ENCODE results near the gene SCN5A.
A peak's percentile ranks its signal among the peaks of the same experiment; 100 is the strongest.

The SCN5A gene

GRCh38 chr3:38649500-38650247 is at the start of gene SCN5A:
Gene SCN5A (minus strand): TSS chr3:38649687. CDS start chr3:38633307, 16,380 bp downstream.
- DNase-seq (ENCODE audit: low read depth in 1 of 2, low spot score in 1 of 2) = peak in 1 of 2 donors; percentile 37

GRCh38 chr3:38698760-38699159 is 49.3 kb upstream of the SCN5A start:
- DNase-seq (ENCODE audit: low read depth in 1 of 2, low spot score in 1 of 2) = no peak

DNA sequence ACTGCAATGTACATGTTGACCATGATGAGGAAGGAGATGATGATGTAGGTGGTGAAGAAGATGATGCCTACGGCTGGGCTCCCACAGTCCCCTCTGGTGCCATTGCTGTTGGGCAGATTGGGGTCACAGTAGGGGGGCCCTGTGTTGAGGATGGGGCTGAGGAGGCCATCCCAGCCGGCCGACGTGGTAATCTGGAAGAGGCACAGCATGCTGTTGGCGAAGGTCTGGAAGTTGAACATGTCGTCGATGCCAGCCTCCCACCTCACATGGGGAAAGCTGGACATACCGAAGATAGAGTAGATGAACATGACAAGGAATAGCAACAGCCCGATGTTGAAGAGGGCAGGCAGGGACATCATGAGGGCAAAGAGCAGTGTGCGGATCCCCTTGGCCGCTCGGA is 48.6 kb upstream of the SCN5A start:
- DNase-seq (ENCODE audit: low read depth in 1 of 2, low spot score in 1 of 2) = no peak

DNA sequence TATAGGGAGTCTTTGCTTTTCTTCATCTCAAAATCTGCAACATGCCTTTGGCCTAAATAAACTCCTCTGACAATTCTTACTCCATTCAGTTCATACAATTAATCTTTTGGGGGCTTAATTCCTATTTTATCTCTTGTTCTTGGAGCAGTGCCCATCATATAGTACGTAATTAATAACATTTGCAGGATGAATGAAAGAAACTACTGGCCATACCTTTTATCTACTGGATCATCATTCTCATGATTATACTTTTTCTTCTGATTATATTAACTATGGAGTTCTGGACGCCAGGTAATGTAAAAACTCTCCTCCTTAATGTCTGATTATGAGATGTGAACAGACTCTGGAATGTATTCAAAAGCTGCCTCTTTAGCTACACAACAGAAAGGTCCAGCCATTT is 46.5 kb upstream of the SCN5A start:
- no peak for DNase-seq (ENCODE audit: low read depth in 1 of 2, low spot score in 1 of 2)

DNA sequence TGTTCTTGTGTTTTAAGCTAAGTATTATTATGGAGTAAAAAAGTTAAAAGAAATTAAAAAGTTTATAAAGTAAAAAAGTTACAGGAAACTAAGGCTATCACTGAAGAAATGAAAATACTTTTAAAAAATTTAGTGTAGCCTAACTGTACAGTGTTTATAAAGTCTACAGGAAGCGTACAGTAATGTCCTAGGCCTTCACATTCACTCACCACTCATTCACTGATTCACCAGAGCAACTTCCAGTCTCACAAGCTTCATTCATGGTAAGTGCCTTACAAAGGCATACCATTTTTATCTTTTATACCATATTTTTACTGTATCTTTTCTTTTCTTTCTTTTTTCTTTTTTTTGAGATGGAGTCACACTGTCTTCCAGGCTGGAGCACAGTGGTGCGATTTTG is 40.7 kb upstream of the SCN5A start:
- no peak for DNase-seq (ENCODE audit: low read depth in 1 of 2, low spot score in 1 of 2)

DNA sequence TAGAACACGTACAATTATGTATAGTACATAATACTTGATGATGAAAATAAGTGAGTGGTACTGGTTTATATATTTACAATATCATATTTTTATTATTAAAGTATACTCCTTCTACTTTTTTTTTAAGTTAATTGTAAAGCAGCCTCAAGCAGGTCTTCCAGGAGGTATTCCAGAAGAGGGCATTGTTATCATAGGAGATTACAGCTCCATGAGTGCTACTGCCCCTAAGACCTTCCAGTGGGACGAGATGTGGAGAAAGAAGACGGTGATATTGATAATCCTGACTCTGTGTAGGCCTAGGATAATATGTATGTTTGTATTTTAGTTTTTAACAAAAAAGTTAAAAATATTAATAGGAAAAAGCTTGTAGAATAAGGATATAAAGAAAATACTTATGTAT is 40.3 kb upstream of the SCN5A start:
- DNase-seq (ENCODE audit: low read depth in 1 of 2, low spot score in 1 of 2) = no peak

DNA sequence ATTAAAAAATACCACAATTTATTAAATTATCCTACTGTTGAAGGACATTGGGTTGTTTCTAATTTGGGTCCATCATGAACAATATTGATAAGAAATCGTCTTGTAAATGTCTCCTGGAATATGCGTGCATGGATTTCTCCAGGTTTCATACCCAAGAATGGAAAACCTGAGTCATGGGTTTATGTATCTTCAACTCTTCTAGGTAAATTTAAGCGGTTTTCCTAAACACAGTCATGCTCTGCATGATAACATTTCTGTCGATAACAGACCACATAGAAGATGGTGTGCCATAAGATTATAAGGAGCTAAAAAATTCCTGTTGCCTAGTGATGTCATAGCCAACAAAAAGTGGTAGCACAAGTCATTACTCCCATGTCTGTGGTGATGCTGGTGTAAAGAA is 39.9 kb upstream of the SCN5A start:
- no peak for DNase-seq (ENCODE audit: low read depth in 1 of 2, low spot score in 1 of 2)

DNA sequence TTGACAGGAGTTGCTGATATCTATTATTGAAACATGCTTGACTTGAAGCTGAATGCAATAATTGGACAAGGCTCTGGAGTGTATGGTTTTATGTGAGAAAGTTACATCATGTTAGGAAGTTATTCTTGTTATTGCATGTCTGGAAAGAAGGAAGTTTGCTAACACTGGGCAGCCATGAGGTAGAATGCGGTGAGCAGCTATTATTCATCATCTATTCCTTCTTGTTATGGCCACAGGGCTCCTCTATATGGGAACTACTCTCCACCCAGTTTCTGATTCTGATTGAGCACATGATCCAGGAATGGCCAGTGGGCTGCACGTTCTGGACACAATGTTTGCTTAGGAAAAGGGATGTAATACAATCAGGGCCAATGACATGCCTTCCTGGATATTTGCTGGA is 37.8 kb upstream of the SCN5A start:
- DNase-seq (ENCODE audit: low read depth in 1 of 2, low spot score in 1 of 2) = no peak

- no peak for DNase-seq (ENCODE audit: low read depth in 1 of 2, low spot score in 1 of 2)
Measured at GRCh38 chr3:38684546-38684945, 35.1 kb upstream of the SCN5A start.

DNA sequence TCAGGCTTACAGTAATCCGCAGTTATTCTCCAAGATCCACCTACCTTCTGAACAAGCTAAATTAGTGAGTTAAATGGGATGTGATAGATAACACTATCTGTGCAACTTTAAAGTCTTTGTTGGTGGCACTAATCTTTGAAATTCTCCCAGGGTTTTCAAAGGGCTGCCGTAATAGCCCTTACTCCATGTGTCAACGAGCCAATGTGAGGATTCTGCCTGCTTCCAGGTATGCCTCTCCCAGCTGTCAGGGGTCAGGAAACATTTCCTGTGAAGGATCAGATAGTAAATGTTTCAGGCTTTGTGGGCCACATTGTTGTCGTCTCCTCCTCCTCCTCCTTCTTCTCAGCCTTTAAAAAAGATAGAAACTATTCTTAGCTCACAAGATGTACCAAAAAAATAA is 20.2 kb upstream of the SCN5A start:
- DNase-seq (ENCODE audit: low read depth in 1 of 2, low spot score in 1 of 2) = no peak

DNA sequence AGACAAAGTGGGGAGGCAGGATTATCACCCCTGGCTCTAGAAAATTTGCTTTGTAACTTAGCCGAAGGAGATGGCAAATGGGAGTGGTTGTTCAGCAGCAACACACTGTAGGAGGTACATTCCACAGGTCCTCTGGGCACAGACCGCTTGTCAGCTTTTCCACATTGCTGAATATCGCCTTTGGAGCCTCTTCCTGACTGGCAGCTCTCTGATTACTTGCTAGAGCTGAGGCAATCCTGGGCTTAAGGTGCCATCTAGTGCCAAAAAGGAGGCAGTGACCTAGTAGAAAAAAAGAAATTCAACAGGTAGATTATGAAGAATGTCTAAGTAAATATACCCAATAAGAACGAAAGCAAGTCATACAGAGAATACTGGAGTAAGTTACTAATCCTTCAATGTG is 13.1 kb upstream of the SCN5A start:
- no peak for DNase-seq (ENCODE audit: low read depth in 1 of 2, low spot score in 1 of 2)

DNA sequence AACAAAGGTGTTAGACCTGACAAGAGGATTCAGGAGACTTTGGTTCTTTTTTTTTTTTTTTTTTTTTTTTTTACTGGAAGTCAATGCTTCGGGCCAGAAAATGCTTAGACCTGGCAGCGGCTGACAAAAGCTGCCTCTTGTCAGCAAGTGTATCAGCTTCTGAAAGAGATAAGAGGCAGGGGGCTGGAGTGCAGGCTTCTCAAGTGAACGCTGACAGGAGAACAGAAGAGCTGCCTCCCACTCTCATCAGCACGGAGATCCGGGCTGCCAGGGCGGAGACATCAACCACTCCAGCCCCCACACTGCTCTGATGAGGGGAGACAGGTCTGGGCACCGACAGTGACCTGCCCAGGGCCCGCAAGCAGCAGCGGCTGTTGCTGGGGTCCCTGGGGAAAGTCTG is 9.4 kb upstream of the SCN5A start:
- no peak for DNase-seq (ENCODE audit: low read depth in 1 of 2, low spot score in 1 of 2)

DNA sequence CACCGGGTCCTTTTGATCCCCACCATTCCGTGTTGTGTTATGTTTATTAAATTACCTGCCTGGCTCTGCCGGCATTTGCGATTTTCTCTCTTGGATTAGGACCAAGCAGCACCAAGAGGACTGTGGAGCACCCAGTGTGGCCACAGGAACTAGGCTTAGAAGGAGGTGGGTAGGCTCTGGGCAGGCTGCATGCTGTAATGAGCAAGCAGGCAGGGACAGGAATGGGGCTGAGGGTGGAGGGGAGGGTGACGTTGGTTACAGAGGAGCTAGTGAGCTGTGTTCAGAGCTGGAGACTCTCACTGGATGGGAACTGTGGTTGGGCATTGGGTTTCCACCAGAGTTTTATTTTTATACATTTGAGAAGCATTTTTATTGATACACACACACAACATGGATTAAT is 7.9 kb upstream of the SCN5A start:
- DNase-seq (ENCODE audit: low read depth in 1 of 2, low spot score in 1 of 2) = no peak

- no peak for DNase-seq (ENCODE audit: low read depth in 1 of 2, low spot score in 1 of 2)
Measured at GRCh38 chr3:38655708-38656300, 6.3 kb upstream of the SCN5A start.

DNA sequence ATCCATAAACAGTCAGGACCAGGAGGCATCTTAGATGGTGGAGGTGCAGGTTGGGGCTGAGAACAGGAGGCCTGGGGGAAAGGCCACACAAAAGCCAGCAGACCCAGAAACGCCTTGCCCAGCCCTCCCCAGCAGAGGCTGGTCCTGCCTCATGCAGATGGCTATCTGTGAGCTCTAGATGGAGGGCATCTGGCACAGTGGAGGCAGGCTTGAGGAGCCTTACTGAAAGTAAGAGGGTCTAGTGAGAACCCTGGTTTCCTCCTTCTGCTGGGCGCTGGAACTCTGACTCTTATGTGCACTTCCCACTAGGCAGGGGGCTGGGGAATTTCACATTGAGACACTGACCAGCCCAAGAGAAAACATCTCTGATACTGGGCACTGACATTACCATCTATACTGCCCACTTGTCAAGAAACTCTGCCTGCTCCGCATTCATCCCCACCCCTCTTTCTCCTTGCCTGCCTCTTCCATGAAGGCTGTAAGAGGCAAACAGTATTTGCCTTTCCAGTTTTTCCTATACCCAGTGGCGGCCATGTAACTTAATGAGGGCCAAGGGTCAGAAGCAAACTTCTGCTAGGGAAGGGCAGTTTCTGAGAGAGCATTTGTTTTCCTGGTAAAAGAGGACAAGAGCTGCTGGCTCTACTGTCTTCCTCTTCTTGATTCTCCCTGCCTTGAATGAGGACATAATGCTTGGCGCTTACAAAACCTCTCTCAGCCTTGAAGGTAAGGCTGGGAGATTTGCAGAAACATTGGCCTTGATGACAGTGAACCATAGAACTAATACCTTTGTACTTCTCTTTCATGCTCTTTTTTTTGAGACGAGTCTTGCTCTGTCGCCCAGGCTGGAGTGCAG is 4.4 kb upstream of the SCN5A start:
- DNase-seq (ENCODE audit: low read depth in 1 of 2, low spot score in 1 of 2) = no peak

GRCh38 chr3:38652934-38653333 is 3.4 kb upstream of the SCN5A start:
- DNase-seq (ENCODE audit: low read depth in 1 of 2, low spot score in 1 of 2) = no peak

- peak; percentile 39 to 47 for DNase-seq (ENCODE audit: low read depth in 1 of 2, low spot score in 1 of 2)
Measured at GRCh38 chr3:38651153-38651789, 1.8 kb upstream of the SCN5A start.

GRCh38 chr3:38650248-38650951 is 913 bp upstream of the SCN5A start:
- no peak for DNase-seq (ENCODE audit: low read depth in 1 of 2, low spot score in 1 of 2)

DNA sequence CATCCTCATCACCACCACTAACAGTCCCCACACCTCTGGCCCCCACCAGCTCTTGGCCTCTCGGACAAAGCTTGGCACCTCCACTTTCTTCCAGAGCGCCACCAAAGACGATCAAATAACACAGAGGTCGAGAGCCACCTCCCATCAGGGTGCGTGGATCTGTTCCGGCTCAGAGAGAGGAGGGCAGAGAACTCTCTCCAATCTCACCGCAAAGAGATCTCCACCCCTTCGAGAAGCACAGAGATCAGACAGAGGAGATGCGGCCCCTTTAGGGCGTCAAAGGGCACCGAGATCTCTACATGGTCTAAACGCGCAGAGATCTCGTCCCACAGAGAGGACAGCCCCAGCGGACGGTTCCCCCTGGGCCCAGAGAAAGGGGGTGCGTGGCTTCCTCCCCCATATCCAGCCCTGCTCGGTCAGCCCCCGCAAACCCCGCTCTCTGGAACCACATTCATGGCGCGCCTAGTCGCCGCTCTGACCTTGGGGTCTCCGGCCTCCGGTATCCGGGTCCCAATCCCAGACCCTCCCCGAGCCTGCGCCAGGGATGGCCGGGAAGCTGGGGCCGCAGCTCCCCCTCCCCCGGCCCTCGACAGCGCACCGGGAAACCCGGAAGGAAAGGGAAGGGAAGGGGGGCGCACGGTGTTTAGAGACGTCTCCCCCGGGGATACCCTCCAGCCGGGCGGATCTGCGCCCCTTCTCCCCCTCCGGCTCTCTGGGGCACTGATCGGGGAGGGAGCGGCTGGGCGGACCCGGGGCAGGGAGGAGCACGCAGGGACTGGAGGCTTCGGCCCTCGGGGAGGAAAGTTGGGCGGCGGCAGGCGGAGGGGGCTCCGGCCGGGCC is 608 bp downstream of the SCN5A start:
- DNase-seq (ENCODE audit: low read depth in 1 of 2, low spot score in 1 of 2) = no peak

DNA sequence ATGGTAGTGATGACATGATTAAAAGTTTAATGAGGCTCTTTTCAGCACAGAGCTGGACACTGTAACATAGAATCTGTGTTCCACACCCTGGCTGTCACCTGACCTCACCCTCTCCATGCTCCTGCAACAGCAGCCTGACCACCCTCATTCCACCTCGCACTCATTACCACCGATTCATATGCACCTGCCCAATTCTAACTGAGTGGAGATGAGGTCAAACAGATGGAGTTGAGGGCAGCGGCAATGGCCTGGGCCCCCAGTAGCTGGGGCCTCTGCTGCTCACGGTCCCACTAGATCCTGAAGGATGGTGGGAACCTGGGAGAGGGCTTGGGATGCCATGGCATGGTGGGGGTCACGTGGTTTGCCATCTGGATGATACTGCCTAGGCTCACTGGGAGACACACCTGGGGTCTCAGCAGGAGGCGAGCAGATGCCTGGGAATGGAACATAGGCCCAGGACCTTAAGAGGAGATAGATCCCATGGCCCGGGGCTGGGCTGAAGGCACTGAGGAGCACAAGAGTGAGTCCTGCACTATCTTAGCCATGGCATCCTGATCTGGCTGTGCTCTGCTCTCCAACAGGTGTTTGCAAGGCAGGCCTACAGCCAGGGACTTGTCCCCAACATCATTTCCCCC is 1.3 kb downstream of the SCN5A start:
- no peak for DNase-seq (ENCODE audit: low read depth in 1 of 2, low spot score in 1 of 2)
